ENCODE data around the gene MKI67.
A peak's percentile ranks its signal among the peaks of the same experiment; 100 is the strongest.

MKI67 gene

DNA sequence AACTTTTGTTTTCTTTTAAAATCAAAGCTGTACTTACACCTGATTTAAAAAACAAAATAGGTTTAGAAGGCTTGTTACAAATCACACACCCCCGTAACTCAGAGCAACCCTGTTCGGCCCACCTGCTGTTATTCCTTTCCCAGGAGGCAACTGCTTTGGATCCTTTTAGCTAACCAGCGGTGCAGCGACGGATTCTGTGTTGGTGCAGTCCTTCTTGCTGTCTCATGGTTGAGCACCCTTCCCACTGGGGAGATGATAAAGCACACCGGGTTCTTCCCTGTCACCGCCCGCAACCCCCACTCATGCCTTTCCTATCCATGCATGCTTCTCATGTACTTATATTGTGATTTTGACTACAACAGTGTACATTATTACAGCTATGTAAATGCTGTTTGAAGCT lies 24.8 kb upstream of the MKI67 start:
- TF ChIP-seq, protein P1, sequence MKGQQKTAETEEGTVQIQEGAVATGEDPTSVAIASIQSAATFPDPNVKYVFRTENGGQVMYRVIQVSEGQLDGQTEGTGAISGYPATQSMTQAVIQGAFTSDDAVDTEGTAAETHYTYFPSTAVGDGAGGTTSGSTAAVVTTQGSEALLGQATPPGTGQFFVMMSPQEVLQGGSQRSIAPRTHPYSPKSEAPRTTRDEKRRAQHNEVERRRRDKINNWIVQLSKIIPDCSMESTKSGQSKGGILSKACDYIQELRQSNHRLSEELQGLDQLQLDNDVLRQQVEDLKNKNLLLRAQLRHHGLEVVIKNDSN (IDR thresholded peaks at IDR 0.05): no peak
- TF ChIP-seq TEAD4 (IDR thresholded peaks at IDR 0.05) (no peak), ZBTB7A (IDR thresholded peaks at IDR 0.05; ENCODE audit: low read depth) (no peak), TCF12 (IDR thresholded peaks at IDR 0.05; ENCODE audit: low read depth) (no peak)

GRCh38 chr10:128150561-128150960 lies 24.3 kb upstream of the MKI67 start:
- TF ChIP-seq TEAD4 (IDR thresholded peaks at IDR 0.05) (no peak), NFIC (IDR thresholded peaks at IDR 0.05) (no peak), RAD21 (IDR thresholded peaks at IDR 0.05; ENCODE audit: low read depth) (no peak), ZBTB7A (IDR thresholded peaks at IDR 0.05; ENCODE audit: low read depth) (no peak), CREB1 (IDR thresholded peaks at IDR 0.05; ENCODE audit: low read depth) (no peak), CEBPB (IDR thresholded peaks at IDR 0.05) (no peak), TCF12 (IDR thresholded peaks at IDR 0.05; ENCODE audit: low read depth) (no peak), EP300 (IDR thresholded peaks at IDR 0.05; ENCODE audit: borderline replicate concordance) (no peak), MAX (IDR thresholded peaks at IDR 0.05) (no peak), FOXM1 (IDR thresholded peaks at IDR 0.05; ENCODE audit: borderline replicate concordance, low read depth) (no peak), TAF1 (IDR thresholded peaks at IDR 0.05; ENCODE audit: low read depth) (no peak)
- TF ChIP-seq, protein P1 (IDR thresholded peaks at IDR 0.05): no peak
- TF ChIP-seq, protein P2, sequence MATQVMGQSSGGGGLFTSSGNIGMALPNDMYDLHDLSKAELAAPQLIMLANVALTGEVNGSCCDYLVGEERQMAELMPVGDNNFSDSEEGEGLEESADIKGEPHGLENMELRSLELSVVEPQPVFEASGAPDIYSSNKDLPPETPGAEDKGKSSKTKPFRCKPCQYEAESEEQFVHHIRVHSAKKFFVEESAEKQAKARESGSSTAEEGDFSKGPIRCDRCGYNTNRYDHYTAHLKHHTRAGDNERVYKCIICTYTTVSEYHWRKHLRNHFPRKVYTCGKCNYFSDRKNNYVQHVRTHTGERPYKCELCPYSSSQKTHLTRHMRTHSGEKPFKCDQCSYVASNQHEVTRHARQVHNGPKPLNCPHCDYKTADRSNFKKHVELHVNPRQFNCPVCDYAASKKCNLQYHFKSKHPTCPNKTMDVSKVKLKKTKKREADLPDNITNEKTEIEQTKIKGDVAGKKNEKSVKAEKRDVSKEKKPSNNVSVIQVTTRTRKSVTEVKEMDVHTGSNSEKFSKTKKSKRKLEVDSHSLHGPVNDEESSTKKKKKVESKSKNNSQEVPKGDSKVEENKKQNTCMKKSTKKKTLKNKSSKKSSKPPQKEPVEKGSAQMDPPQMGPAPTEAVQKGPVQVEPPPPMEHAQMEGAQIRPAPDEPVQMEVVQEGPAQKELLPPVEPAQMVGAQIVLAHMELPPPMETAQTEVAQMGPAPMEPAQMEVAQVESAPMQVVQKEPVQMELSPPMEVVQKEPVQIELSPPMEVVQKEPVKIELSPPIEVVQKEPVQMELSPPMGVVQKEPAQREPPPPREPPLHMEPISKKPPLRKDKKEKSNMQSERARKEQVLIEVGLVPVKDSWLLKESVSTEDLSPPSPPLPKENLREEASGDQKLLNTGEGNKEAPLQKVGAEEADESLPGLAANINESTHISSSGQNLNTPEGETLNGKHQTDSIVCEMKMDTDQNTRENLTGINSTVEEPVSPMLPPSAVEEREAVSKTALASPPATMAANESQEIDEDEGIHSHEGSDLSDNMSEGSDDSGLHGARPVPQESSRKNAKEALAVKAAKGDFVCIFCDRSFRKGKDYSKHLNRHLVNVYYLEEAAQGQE (IDR thresholded peaks at IDR 0.05; ENCODE audit: low read depth): no peak

DNA sequence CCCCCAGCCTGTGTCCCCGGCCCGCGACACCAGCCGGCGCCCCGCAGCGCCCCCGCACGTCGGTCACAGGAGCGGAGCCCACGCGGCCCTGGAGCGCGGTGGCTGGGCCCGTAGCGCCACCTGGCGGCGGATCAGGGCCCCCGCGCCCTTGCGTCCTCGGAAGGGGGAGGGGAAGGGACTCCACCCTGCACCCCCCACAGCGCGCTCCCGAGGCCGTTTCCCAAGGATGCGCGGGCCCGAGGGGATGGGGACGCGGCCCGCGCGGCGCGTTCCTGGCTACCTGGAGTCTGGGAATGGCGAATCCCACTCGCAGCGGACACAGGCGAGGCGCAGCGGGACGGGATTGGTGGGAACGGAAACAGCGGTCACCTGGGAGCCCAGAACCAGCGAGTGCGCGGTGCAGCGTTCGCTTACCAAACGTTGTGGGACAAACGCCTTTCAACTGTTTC lies 23.8 kb upstream of the MKI67 start:
- TF ChIP-seq CREB1 (IDR thresholded peaks at IDR 0.05; ENCODE audit: low read depth) (no peak), TAF1 (IDR thresholded peaks at IDR 0.05; ENCODE audit: low read depth) (0 out of 2 replicates have a peak, but pooled peaks have one; percentile 19), EP300 (IDR thresholded peaks at IDR 0.05; ENCODE audit: borderline replicate concordance) (peak; percentile 33; the same call in 1 of the 2 replicates), NFIC (IDR thresholded peaks at IDR 0.05) (0 out of 2 replicates have a peak, but pooled peaks have one; percentile 15), TEAD4 (IDR thresholded peaks at IDR 0.05) (peak; percentile 50; the same call in 1 of the 2 replicates), RAD21 (IDR thresholded peaks at IDR 0.05; ENCODE audit: low read depth) (peak; percentile 87), ZBTB7A (IDR thresholded peaks at IDR 0.05; ENCODE audit: low read depth) (peak; percentile 73), FOXM1 (IDR thresholded peaks at IDR 0.05; ENCODE audit: borderline replicate concordance, low read depth) (no peak), YY1 (IDR thresholded peaks at IDR 0.05; ENCODE audit: low read depth) (peak; percentile 43; the same call in 1 of the 2 replicates), TCF12 (IDR thresholded peaks at IDR 0.05; ENCODE audit: low read depth) (peak; percentile 71), EGR1 (IDR thresholded peaks at IDR 0.05) (no peak), MAX (IDR thresholded peaks at IDR 0.05) (peak; percentile 80), CEBPB (IDR thresholded peaks at IDR 0.05) (peak; percentile 10; the same call in 1 of the 2 replicates)
- TF ChIP-seq, protein P1 (IDR thresholded peaks at IDR 0.05): 0 out of 2 replicates have a peak, but pooled peaks have one; percentile 30
- TF ChIP-seq, protein P2 (IDR thresholded peaks at IDR 0.05; ENCODE audit: low read depth): no peak

GRCh38 chr10:128149267-128150014 lies 23.2 kb upstream of the MKI67 start:
- TF ChIP-seq TAF1 (IDR thresholded peaks at IDR 0.05; ENCODE audit: low read depth) (no peak), TCF12 (IDR thresholded peaks at IDR 0.05; ENCODE audit: low read depth) (no peak)

DNA sequence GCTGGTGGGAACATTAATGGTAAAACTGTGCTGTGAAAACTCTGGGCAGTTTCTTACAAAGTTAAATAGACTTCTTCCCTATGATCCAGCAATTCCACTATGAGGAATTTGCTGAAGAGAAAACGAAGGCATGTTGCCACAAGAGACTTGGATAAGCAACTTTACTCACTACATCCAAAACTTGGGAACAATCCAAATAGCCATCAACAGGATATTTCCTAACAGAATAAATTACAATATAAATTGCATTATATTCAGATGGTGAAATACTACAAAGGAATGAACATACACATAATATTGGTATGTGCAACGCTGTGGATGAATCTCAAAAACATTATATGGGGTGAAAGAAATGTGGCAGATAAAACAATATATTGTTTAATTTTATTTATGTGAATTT lies 21.4 kb upstream of the MKI67 start:
- TF ChIP-seq TAF1 (IDR thresholded peaks at IDR 0.05; ENCODE audit: low read depth) (no peak), NFIC (IDR thresholded peaks at IDR 0.05) (0 out of 2 replicates have a peak, but pooled peaks have one; percentile 5)

DNA sequence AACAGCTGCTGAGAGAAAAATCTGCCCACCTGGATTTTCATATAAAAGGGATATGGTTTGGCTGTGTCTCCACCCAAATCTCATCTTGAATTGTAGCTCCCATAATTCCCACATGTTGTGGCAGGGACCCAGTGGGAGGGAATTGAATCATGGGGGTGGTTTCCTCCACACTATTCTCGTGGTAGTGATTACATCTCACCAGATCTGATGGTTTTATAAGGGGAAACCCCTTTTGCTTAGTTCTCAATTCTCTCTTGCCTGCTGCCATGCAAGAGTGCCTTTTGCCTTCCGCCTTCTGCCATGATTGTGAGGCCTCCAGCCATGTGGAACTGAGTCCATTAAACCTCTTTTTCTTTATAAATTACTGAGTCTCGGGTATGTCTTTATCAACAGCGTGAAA lies 20.8 kb upstream of the MKI67 start:
- TF ChIP-seq TEAD4 (IDR thresholded peaks at IDR 0.05): no peak
- TF ChIP-seq, protein P2 (IDR thresholded peaks at IDR 0.05; ENCODE audit: low read depth): no peak
- no peak for TF ChIP-seq NFIC (IDR thresholded peaks at IDR 0.05)
- no peak for TF ChIP-seq ZBTB7A (IDR thresholded peaks at IDR 0.05; ENCODE audit: low read depth)
- no peak for TF ChIP-seq MAX (IDR thresholded peaks at IDR 0.05)
- TF ChIP-seq EP300 (IDR thresholded peaks at IDR 0.05; ENCODE audit: borderline replicate concordance): no peak
- TF ChIP-seq YY1 (IDR thresholded peaks at IDR 0.05; ENCODE audit: low read depth): no peak
- TF ChIP-seq CEBPB (IDR thresholded peaks at IDR 0.05): no peak
- TF ChIP-seq EGR1 (IDR thresholded peaks at IDR 0.05): no peak
- no peak for TF ChIP-seq TAF1 (IDR thresholded peaks at IDR 0.05; ENCODE audit: low read depth)
- no peak for TF ChIP-seq FOXM1 (IDR thresholded peaks at IDR 0.05; ENCODE audit: borderline replicate concordance, low read depth)
- TF ChIP-seq TCF12 (IDR thresholded peaks at IDR 0.05; ENCODE audit: low read depth): no peak
- no peak for TF ChIP-seq RAD21 (IDR thresholded peaks at IDR 0.05; ENCODE audit: low read depth)
- TF ChIP-seq CREB1 (IDR thresholded peaks at IDR 0.05; ENCODE audit: low read depth): no peak
- TF ChIP-seq, protein P1 (IDR thresholded peaks at IDR 0.05): no peak

Measured in Ishikawa (cell line).